NB4 (cell line): ENCODE measurements around the gene ZNF296.

ENCODE experiments used
- POLR2A ChIP-seq: IDR thresholded peaks from 2 replicates; pipeline ENCODE4 v1.6.1; 2011; ENCODE audit warnings: mild to moderate bottlenecking; ENCODE audit not compliant: insufficient read length; ENCODE audit errors: extremely low read depth
- TF ChIP-seq, protein P1 (sequence below): IDR thresholded peaks from one replicate; pipeline ENCODE4 v1.5.1; 2012; ENCODE audit warnings: low read depth, low read length
- TF ChIP-seq, protein P2 (sequence below): IDR thresholded peaks from 2 replicates; pipeline ENCODE4 v1.6.1; 2011; ENCODE audit warnings: low read depth, low read length

DNA sequence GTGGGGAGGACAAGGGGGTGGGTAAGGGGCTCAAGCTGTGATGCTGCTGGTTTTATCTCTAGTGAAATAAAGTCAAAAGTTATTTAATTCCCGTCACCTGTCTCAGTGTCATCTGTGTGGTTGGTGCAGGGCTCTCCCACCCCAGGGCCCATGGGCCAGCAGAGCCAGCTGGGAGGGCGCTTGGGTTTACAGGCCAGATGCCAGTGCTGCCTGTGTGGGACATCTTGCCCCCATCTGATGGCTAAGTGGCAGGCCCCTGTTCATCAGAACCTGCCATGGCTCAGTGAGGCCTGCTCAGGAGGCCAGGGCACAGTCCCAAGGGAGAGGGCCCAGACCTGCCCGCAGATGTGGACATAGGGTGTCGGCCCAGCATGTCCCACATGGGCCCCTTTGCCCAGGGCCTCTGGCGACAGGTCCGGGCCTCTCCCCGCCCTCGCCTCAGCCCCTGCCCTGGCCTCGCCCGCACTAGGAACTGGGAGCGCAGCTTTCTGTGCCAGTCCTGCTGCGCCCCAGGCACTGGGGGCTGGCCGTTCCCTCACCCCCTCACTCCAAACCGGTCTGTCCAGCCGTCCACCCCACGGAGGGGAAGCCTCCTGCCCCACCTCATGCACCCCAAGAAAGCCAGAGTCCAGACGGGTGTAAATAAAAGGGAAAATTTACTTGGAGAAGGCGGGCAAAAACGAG is 5.3 kb downstream of the ZNF296 start:
- TF ChIP-seq POLR2A = no peak
- TF ChIP-seq, protein P1, sequence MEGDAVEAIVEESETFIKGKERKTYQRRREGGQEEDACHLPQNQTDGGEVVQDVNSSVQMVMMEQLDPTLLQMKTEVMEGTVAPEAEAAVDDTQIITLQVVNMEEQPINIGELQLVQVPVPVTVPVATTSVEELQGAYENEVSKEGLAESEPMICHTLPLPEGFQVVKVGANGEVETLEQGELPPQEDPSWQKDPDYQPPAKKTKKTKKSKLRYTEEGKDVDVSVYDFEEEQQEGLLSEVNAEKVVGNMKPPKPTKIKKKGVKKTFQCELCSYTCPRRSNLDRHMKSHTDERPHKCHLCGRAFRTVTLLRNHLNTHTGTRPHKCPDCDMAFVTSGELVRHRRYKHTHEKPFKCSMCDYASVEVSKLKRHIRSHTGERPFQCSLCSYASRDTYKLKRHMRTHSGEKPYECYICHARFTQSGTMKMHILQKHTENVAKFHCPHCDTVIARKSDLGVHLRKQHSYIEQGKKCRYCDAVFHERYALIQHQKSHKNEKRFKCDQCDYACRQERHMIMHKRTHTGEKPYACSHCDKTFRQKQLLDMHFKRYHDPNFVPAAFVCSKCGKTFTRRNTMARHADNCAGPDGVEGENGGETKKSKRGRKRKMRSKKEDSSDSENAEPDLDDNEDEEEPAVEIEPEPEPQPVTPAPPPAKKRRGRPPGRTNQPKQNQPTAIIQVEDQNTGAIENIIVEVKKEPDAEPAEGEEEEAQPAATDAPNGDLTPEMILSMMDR = no peak
- TF ChIP-seq, protein P2, sequence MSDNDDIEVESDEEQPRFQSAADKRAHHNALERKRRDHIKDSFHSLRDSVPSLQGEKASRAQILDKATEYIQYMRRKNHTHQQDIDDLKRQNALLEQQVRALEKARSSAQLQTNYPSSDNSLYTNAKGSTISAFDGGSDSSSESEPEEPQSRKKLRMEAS = no peak
